Measurements from ENCODE around the gene ALG11. TPM values are rescaled to one million over a fixed set of nuclear protein-coding genes. Genes with fewer than 3 reads are reported as not detected.

The ALG11 gene
- total and polyA plus RNA-seq, 7 donors, result 2.6 to 17.9 (median 16.0) TPM

DNA sequence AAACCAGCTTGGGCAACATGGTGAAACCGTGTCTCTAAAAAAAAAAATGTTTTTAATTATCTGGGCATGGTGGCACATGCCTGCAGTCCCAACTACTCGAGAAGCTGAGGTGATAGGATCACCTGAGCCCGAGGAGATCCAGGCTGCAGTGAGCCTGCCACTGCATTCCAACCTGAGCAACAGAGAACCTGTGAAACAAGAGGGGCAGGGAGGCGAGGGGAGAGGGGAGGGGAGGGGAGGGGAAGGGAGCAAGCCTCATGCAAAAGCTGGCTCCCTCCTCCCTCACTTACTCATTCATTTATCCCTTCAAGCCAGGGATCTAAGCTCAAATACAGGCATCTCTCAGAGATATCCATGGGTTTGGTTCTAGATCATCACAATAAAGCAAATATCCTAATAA, 9.8 kb upstream of the ALG11 start:
- WGBS, 3 donors, result 69 to 83% (median 81%) methylated on average over 3 to 4 of the region's 4 CpGs
- ATAC-seq, result no peak
- intact Hi-C loops (cut with DNase I), result loop anchor here in 1 of 2 donors (10.0 kb wide), 1 partner anchor 452 kb away; the partner anchor contains the start of genes CKAP2 and VPS36
- H3K27ac ChIP-seq, result no peak overlapping the region
- TF ChIP-seq, protein P1, sequence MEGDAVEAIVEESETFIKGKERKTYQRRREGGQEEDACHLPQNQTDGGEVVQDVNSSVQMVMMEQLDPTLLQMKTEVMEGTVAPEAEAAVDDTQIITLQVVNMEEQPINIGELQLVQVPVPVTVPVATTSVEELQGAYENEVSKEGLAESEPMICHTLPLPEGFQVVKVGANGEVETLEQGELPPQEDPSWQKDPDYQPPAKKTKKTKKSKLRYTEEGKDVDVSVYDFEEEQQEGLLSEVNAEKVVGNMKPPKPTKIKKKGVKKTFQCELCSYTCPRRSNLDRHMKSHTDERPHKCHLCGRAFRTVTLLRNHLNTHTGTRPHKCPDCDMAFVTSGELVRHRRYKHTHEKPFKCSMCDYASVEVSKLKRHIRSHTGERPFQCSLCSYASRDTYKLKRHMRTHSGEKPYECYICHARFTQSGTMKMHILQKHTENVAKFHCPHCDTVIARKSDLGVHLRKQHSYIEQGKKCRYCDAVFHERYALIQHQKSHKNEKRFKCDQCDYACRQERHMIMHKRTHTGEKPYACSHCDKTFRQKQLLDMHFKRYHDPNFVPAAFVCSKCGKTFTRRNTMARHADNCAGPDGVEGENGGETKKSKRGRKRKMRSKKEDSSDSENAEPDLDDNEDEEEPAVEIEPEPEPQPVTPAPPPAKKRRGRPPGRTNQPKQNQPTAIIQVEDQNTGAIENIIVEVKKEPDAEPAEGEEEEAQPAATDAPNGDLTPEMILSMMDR (IDR thresholded peaks at IDR 0.05), result no peak
- no peaks in the 10 kb centered on the region for H3K36me3 ChIP-seq (ENCODE audit: insufficient read depth in 1 of 2, low read depth in 1 of 2)
- no peaks in the 10 kb centered on the region for H3K9me3 ChIP-seq
- H3K4me1 ChIP-seq, result peaks cover 13% of the 10 kb centered on the region
- H3K4me3 ChIP-seq, result no peak overlapping the region
- no peak for DNase-seq
- H3K27me3 ChIP-seq (ENCODE audit: insufficient read depth in 3 of 3, low read length in 2 of 3), result no peaks in the 10 kb centered on the region

DNA sequence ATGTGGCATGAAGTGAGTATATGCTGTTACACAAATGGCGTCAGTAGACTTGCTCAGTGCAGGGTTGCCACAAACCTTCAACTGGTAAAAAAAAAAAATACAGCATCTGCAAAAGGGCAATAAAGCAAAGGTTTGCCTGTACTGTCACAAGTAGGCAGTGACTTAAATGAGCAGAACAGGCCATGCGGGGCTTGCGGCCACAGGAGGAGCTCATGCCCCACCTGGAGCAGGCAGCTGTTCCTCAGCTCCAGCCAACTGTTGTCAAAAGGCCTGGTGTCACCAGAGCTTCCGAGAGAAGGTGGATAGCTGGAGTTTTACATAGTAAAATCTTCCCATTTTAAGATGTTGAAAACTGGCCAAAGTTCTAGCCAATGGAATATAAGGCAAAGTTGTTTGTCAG, 8.7 kb upstream of the ALG11 start:
- Histone ChIP-seq H3K27ac (no peak overlapping the region), H3K4me1 (peaks cover 10% of the 10 kb centered on the region), H3K36me3 (ENCODE audit: insufficient read depth in 1 of 2, low read depth in 1 of 2) (no peaks in the 10 kb centered on the region), H3K4me3 (no peak overlapping the region), H3K9me3 (no peaks in the 10 kb centered on the region), H3K27me3 (ENCODE audit: insufficient read depth in 3 of 3, low read length in 2 of 3) (no peaks in the 10 kb centered on the region)
- no peak for DNase-seq
- intact Hi-C loops (cut with DNase I), result loop anchor here in 1 of 2 donors (10.0 kb wide), 1 partner anchor 451 kb away; the partner anchor contains the start of genes CKAP2 and VPS36
- TF ChIP-seq, protein P1 (IDR thresholded peaks at IDR 0.05), result peak; percentile 17
- peak; percentile 66 to 81 (median 72) for ATAC-seq
- WGBS, 3 donors, result 37 to 57% (median 47%) methylated on average over 4 of the region's 4 CpGs

DNA sequence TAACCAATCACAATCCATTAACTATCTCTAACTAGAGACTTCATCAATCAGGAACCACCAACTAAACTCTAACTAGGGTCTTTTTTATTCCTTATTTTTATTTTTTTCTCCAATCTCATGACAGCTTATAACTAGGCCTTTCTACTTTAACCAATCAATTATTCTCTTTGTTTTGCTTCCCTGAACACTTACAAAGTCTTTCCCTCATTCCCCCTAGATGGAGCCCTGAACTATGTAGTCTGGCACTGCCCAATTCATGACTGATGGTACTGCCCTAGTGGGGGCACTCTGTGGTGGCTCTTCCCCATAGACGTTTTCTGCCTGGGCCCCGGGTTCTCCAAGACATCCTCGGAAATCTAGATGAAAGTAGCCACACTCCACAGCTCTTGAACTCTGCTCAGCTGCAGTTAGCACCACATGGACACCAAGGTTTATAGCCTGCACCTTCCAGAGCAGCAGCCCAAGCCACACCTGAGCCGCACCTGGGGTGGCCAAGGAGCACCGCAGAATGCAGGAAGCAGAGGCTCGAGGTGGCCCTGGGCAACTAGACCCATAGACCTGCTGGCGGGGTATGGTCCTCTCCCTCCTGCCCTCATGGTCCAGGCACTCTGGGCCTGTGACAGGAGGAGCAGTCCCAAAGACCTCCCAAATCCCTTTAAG, 7.6 kb upstream of the ALG11 start:
- no peaks in the 10 kb centered on the region for H3K36me3 ChIP-seq (ENCODE audit: insufficient read depth in 1 of 2, low read depth in 1 of 2)
- H3K27me3 ChIP-seq (ENCODE audit: insufficient read depth in 3 of 3, low read length in 2 of 3), result no peaks in the 10 kb centered on the region
- H3K27ac ChIP-seq, result no peak overlapping the region
- TF ChIP-seq, protein P1 (IDR thresholded peaks at IDR 0.05), result no peak
- H3K4me3 ChIP-seq, result no peak overlapping the region
- no peak for DNase-seq
- no peak for ATAC-seq
- H3K4me1 ChIP-seq, result no peaks in the 10 kb centered on the region
- intact Hi-C loops (cut with DNase I), result loop anchor here in 1 of 2 donors (10.0 kb wide), 1 partner anchor 450 kb away; the partner anchor contains the start of genes CKAP2 and VPS36
- no peaks in the 10 kb centered on the region for H3K9me3 ChIP-seq
- 88 to 94% (median 89%) methylated on average over 7 of the region's 7 CpGs for WGBS, 3 donors

DNA sequence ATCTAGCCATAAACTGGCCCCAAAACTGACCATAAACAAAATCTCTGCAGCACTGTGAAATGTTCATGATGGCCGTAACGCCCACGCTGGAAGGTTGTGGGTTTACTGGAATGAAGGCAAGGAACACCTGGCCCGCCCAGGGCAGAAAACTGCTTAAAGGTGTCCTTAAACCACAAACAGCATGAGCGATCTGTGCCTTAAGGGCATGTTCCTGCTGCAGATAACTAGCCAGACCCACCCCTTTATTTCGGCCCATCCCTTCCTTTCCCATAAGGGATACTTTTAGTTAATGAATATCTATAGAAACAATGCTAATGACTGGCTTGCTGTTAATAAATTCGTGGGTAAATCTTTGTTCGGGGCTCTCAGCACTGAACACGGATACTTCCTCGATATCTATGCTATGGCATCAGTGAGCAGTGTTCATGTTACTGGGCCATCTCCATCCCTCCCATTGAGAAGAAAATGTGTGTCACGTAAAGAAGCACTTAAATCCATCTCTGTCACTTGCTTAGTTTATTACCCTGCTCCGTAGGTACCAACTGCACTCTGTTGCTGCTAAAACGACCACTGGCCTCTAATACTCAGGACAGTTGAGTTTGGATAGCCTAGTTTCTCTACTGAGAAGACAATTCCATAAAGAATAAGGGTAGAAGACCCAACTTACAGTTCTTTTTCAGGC, 6.2 kb upstream of the ALG11 start:
- no peak overlapping the region for H3K27ac ChIP-seq
- H3K9me3 ChIP-seq, result no peaks in the 10 kb centered on the region
- TF ChIP-seq, protein P1 (IDR thresholded peaks at IDR 0.05), result no peak
- H3K4me3 ChIP-seq, result no peak overlapping the region
- whole genome bisulfite sequencing, 3 donors, result 91 to 93% (median 91%) methylated on average over 13 of the region's 13 CpGs
- H3K27me3 ChIP-seq (ENCODE audit: insufficient read depth in 3 of 3, low read length in 2 of 3), result no peaks in the 10 kb centered on the region
- intact Hi-C loops (cut with DNase I), result loop anchor here in 1 of 2 donors (10.0 kb wide), 1 partner anchor 449 kb away; the partner anchor contains the start of genes CKAP2 and VPS36
- DNase-seq (no peak), ATAC-seq (no peak)
- H3K36me3 ChIP-seq (ENCODE audit: insufficient read depth in 1 of 2, low read depth in 1 of 2), result no peaks in the 10 kb centered on the region
- peaks cover 9% of the 10 kb centered on the region for H3K4me1 ChIP-seq
